Stimulated activated CD4-positive, alpha-beta T cell treated with anti-CD3 and anti-CD28 coated beads, Interleukin-12 subunit alpha, Interleukin-12 subunit beta, amount 100 ng/mL, for 24 hours (primary cell): Measurements from ENCODE around the gene PLVAP.
A peak's percentile ranks its signal among the peaks of the same experiment; 100 is the strongest.
"Not testable (repeated sequence)": the region's sequence is repeated elsewhere in the genome, so short reads cannot be mapped to it uniquely, and the experiment has no call there.

Experiments
- DNase-seq, 2 experiments: peaks; one replicate each; pipeline ENCODE4 v3.0.0-alpha.2; 2020; ENCODE audit warnings: low read depth in 2 of 2

Gene PLVAP

GRCh38 chr19:17402982-17403855 is 26.1 kb upstream of the PLVAP start:
- DNase-seq = no peak

GRCh38 chr19:17401628-17402027 is 24.5 kb upstream of the PLVAP start:
- DNase-seq = no peak

DNA sequence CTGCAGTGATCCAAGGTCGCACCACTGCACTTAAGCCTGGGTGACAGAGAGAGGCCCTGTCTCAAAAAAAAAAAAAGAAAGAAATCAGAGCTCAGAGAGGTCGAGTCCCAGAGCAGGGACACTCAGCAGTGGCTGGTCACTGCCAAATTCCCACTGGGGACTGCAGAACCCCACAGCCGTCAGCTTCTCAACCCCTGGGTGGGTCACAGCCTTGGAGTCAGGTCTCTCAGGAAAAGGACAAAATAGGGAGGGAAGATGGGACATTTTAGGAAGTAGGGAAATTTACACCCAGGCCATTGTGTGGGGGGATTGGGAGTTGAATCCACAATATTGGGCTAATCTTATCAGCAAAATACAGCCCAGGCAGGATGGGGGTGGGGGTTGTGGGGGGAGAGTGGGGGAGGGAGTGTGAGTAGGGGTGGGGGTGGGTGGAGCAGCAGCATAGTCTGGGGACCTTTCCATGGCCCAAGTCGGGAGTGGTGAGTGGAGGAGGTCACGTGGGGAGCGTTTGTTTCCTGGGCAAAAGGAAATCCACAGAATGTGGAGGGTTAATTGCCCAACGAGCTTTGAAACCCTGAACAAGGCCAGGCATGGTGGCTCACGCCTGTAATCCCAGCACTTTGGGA is 21.9 kb upstream of the PLVAP start:
- no peak for DNase-seq

DNA sequence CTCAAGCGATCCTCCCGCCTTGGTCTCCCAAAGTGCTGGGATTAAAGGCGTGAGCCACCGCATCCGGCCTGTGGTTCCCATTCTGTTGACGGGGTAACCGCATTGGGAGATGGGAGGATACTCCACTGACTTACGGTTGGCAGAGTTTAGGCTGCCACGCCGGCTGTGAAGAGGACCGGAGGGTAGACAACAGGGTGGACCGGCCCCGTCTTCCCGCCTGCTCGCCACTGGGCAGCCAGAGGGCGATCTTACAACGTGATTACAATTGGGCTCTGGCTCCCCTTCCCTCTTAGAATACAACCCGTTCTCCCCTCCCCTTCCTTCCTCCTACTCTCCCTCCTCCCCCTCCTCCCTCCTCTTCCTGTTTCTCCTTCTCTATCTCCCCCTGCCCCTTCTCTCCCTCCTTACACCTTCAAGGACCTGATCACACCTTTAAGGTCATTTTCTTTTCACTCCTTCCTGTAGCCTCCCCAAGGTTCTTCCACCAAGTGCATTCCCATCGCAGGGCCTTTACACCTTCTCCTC is 17.8 kb upstream of the PLVAP start:
- peak; percentile 48 to 80 for DNase-seq

- no peak for DNase-seq
Observed at GRCh38 chr19:17393914-17394313, 16.8 kb upstream of the PLVAP start, which contains the start of gene CCDC194. CCDC194 (minus strand) TSS chr19:17394196; CDS start chr19:17394158, 38 bp downstream.

GRCh38 chr19:17393002-17393401 is 15.9 kb upstream of the PLVAP start:
- DNase-seq = no peak

DNA sequence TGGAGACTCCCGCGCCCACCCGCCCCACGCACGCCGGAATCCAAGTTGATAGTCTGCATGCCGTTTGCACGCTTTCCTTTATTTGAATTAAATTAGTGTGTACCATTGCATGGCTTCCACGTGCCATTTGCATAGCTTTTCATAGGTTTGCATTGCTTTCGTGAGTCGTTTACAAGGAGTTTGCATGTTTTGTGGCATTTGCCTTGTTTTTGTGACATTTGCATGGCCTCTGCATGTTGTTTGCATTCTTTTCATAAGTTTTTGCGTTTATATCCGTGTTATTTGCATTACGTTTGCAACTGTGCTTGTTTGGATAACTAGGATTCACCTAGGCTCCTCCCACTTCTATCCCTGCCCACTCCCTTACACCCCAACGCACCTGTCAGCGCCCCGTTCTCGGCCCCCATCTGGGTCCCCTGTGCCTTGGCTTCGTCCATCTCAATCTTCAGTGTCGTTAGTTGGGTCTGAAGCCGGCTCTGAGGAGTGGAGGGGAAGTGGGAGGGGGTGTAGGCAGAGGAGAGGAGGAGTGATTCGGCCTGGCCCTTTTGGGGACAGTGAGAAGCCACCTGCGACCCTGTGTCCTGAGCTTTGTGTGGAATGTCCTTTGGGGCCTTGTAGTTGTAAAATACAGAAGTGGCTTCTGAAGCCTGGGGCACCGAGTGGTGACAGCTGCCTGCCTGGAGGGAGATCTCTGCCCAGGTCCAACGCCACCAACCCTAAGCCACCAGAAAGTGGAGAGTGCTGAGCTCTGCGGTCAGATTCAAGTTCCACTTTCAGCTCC is 14.4 kb upstream of the PLVAP start:
- DNase-seq = no peak

GRCh38 chr19:17390665-17391370 is 13.7 kb upstream of the PLVAP start:
- DNase-seq = peak; percentile 76 to 92

GRCh38 chr19:17389957-17390664 is 13.0 kb upstream of the PLVAP start:
- no peak for DNase-seq

DNA sequence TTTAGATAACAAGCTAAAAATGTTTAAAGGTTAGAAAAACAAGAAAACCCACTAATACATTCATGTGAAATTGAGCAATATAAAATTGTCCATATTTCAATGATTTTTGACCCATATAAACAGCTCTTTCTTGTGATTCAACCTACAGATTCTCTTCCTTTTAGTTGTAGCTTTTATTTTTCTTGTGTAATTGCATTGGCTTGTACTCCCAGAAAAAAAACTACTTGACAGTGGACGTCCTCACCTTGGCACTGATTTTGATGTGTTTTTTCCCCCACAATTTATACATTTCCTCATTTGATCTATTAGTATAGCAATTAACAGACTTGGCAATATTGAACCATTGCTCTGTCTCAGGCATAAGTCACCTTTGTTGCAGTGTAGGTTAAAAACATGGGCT is 12.1 kb upstream of the PLVAP start:
- DNase-seq = no peak

- peak in 1 of 2 experiments; percentile 61 for DNase-seq
Observed at GRCh38 chr19:17385878-17386611, 8.9 kb upstream of the PLVAP start.

GRCh38 chr19:17380426-17381138 is 3.4 kb upstream of the PLVAP start:
- DNase-seq = no peak

DNA sequence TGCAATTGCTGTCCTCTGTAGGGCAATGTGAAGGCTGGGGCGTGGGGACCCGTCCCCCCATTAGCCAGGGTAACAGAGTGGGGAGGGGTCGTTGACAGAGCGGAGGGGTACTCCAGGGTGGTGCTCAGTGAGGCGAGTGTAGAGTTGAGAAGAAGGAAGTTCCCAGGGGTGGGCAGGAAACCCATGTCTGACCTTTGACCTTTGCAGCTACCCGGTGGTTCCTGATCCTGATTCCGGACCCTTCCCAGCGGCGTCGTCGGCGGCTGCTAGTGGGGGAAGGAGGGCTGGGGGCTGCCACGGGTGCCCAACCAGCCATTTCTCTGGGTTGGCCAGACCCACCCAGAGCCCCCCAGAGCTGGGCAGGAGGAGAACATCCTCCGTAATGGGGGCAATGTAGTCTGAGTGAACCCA is 2.1 kb upstream of the PLVAP start:
- no peak for DNase-seq

DNA sequence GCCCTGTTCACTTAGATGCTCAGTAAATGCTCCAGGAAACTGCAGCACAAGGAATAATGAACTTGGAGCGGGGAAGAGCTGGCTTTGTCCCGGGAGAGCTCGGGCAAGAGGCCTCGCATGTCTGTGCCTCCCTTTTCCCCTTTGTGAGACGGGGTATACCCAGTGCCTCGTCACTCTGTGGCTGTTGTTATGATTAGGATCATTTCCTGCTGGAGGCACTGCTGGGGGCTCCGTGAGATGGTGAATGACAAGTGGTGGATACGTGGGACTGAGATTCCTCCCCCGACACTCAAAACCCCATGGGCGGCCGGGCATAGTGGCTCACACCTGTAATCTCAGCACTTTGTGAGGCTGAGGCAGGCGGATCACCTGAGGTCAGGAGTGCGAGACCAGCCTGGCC is 1.1 kb upstream of the PLVAP start:
- DNase-seq = no peak

DNA sequence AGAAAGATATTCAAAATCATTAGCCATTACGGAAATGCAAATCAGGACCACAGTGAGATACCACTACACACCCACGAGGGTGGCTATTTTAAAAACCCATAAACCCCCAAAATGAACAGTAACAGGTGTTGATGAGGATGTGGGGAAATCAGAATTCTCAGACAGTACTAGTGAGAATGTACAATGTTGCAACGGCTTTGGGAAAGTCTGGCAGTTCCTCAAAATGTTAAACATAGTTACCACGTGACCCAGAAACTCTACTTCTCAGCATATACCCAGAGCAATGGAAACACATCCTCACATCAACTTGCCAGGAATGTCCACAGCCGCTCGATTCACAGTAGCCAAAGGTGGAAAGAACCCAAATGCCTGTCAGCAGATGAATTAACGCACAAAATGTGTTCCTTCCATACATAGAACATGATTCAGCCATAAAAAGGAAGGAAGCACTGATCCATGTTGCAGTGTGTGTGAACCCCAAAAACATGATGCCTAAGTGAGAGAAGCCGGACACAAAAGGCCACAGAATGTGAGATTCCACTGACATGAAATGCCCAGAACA is 7.0 kb downstream of the PLVAP start:
- DNase-seq = no peak

- DNase-seq = no peak
Observed at GRCh38 chr19:17365361-17365760, 11.8 kb downstream of the PLVAP start.

DNA sequence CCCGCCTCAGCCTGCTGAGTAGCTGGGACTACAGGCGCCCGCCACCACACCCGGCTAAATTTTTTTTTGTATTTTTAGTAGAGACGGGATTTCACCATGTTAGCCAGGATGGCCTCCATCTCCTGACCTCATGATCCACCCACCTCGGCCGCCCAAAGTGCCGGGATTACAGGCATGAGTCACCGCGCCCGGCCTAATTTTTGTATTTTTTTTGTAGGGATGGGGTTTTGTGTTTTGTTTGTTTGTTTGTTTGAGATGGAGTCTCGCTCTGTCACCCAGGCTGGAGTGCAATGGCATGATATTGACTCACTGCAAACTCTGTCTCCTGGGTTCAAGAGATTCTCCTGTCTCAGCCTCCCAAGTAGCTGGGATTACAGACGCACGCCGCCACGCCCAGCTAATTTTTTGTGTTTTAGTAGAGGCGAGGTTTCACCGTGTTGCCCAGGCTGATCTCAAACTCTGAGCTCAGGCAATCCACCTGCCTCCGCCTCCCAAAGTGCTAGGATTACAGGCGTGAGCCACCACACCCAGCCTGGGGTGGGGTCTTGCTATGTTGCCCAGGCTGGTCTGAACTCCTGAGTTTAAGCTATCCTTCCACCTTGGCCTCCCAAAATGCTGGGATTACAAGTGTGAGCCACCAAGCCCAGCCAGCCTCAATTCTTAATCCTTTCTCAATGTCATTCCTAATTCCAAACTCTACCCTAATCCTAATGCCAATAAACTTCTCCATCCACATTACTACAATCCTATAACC is 13.1 kb downstream of the PLVAP start:
- not testable (repeated sequence) for DNase-seq
